PFSK-1 (cell line): Measurements from ENCODE around the gene PRDM11.

Source experiments
- FOXP2 ChIP-seq: optimal IDR thresholded peaks from 2 replicates; pipeline ENCODE3; 2011; ENCODE audit warnings: borderline replicate concordance, control low read depth, inconsistent platforms; ENCODE audit not compliant: insufficient read depth; ENCODE audit errors: extremely low read length, extremely low read depth
- POLR2AphosphoS5 ChIP-seq: IDR thresholded peaks from 2 replicates; pipeline ENCODE4 v1.6.1; 2012; ENCODE audit warnings: low read depth, mild to moderate bottlenecking, control low read depth, low read length, moderate library complexity
- SIN3A ChIP-seq: IDR thresholded peaks from 2 replicates; pipeline ENCODE4 v1.6.1; 2012; ENCODE audit warnings: mild to moderate bottlenecking, low read length, moderate library complexity, borderline replicate concordance; ENCODE audit not compliant: insufficient read depth
- TAF1 ChIP-seq: IDR thresholded peaks from 2 replicates; pipeline ENCODE4 v1.6.1; 2012; ENCODE audit warnings: low read length, control low read depth, borderline replicate concordance; ENCODE audit not compliant: insufficient read depth
- TF ChIP-seq, protein P1 (sequence below), 2 experiments: IDR thresholded peaks; 2 replicates each; pipeline versions ENCODE4 v1.6.1 to v1.8.0; 2011 to 2012; ENCODE audit warnings: low read depth in 2 of 2, low read length in 2 of 2, control low read depth in 1 of 2, inconsistent platforms in 1 of 2, mild to moderate bottlenecking in 1 of 2, moderate library complexity in 1 of 2; ENCODE audit not compliant: insufficient read depth in 1 of 2

Gene PRDM11

GRCh38 chr11:45156201-45156600, 9.8 kb downstream of the PRDM11 start:
- TF ChIP-seq, protein P1, sequence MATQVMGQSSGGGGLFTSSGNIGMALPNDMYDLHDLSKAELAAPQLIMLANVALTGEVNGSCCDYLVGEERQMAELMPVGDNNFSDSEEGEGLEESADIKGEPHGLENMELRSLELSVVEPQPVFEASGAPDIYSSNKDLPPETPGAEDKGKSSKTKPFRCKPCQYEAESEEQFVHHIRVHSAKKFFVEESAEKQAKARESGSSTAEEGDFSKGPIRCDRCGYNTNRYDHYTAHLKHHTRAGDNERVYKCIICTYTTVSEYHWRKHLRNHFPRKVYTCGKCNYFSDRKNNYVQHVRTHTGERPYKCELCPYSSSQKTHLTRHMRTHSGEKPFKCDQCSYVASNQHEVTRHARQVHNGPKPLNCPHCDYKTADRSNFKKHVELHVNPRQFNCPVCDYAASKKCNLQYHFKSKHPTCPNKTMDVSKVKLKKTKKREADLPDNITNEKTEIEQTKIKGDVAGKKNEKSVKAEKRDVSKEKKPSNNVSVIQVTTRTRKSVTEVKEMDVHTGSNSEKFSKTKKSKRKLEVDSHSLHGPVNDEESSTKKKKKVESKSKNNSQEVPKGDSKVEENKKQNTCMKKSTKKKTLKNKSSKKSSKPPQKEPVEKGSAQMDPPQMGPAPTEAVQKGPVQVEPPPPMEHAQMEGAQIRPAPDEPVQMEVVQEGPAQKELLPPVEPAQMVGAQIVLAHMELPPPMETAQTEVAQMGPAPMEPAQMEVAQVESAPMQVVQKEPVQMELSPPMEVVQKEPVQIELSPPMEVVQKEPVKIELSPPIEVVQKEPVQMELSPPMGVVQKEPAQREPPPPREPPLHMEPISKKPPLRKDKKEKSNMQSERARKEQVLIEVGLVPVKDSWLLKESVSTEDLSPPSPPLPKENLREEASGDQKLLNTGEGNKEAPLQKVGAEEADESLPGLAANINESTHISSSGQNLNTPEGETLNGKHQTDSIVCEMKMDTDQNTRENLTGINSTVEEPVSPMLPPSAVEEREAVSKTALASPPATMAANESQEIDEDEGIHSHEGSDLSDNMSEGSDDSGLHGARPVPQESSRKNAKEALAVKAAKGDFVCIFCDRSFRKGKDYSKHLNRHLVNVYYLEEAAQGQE (IDR thresholded peaks at IDR 0.05; ENCODE audit: insufficient read depth in 1 of 2, low read depth in 2 of 2, low read length in 2 of 2): no peak
- no peak for TF ChIP-seq SIN3A
- TF ChIP-seq TAF1: no peak
- no peak for TF ChIP-seq POLR2AphosphoS5
- no peak for TF ChIP-seq FOXP2

- no peak for TF ChIP-seq SIN3A
- no peak for TF ChIP-seq FOXP2
- TF ChIP-seq TAF1: no peak
- TF ChIP-seq POLR2AphosphoS5: no peak
- TF ChIP-seq, protein P1 (IDR thresholded peaks at IDR 0.05; ENCODE audit: insufficient read depth in 1 of 2, low read depth in 2 of 2, low read length in 2 of 2): no peak
Measured at GRCh38 chr11:45156741-45157140, 10.3 kb downstream of the PRDM11 start.

DNA sequence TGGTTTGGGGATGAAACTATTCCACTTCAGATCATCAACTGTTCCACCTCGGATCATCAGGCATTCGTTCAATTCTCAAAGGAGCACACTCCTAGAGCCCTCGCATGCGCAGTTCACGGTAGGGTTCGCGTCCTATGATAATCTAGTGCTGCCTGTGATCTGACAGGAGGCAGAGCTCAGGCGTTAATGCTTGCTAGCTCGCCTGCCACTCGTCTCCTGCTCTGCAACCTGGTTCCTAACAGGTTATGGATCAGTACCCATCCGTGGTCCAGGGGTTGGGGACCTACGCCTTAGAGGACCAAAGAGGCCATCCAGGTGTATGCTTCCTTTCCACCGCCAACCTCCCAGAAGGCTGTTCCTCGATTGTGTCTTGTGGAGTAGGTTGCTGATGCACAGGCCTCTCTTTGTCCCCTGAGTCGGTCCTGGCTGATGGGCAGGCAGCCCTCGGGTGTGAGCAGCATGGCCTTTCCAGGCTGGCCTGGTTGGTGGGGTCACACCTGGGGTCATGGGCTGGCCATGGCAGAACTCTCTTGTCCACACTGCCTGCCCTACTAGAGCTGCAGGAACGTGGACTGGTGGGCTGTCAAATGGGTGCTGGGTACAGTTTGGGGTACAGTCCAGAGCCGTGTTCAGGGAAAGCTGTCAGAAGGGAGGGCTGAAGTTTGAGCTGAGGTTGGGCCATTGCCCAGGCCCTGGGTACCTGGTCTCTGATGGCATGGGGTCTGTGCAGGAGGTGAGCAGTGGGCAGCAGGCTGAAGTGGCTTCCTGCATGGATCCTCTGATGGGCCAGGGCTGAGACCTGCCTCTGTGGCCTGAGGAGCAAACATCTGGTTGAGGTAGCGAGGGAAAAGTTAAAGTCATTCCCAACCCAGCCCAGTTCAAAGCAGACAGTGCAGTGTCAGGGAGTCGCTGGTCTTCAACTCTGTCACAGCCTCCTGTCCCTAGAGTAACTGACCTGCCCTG, 11.1 kb downstream of the PRDM11 start:
- TF ChIP-seq POLR2AphosphoS5 (no peak), TAF1 (no peak)

GRCh38 chr11:45158210-45158731, 11.8 kb downstream of the PRDM11 start:
- no peak for TF ChIP-seq POLR2AphosphoS5
- TF ChIP-seq SIN3A: no peak

DNA sequence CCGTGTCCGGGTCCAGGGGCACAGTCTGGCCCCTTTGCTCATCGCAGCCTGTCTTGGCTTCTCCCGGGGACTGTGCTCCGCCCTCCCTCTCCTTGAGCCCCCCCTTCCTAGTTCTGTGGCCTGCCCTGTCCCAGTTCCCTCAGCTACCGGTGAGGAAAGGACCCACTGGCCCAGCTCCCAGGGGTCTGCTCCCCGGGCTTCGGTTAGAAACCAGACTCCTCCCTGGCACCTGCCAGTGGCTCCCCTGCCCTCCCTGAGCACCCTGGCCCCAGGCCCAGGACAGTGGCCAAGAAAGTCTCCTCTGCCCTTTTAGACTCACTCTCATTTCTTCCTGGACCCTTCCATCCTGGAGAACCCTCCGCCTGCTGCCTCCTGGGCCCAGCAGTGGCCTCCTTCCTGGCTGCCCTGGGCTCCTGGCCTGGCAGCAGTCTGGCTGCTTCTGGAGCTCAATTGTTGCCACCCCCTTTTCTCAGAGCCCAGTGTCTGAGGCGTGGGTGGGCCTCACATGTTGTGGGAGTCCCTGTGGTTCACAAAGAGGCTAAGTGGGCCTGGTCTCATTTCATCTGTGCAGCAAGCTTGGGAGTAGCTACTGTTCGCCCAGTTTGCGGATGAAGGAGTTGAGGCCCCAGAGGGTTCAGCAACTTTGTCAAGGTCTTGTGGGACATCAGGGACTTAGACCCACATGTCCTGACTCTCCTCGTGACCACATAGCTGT, 12.6 kb downstream of the PRDM11 start:
- TF ChIP-seq, protein P1 (IDR thresholded peaks at IDR 0.05; ENCODE audit: insufficient read depth in 1 of 2, low read depth in 2 of 2, low read length in 2 of 2): no peak
- no peak for TF ChIP-seq POLR2AphosphoS5
- no peak for TF ChIP-seq SIN3A
- TF ChIP-seq TAF1: no peak
- TF ChIP-seq FOXP2: no peak
